Psoas muscle (tissue), 8 donors: ENCODE measurements around the gene VSX1. TPM values are rescaled to one million over a fixed set of nuclear protein-coding genes. Genes with fewer than 3 reads are reported as not detected.

Experiments used
- ATAC-seq, 4 donors: fragments of 200-7000 bp; cut with Tn5 transposase; one replicate each; pipeline ENCODE4 v1.9.1; 2020; ENCODE audit warnings: moderate library complexity in 3 of 4, mild to moderate bottlenecking in 2 of 4
- DNase-seq, 2 donors: peaks; one replicate each; pipeline ENCODE4 v3.0.0-alpha.2; 2020
- H3K27ac ChIP-seq: fragments of 200-600 bp; one replicate; pipeline ENCODE4 v1.8.0; 2022
- H3K27me3 ChIP-seq, 3 donors: fragments of 200-600 bp in 1 of 3; one replicate each; pipeline versions ENCODE4 v1.6.1 to v1.8.0; 2013 to 2022; ENCODE audit warnings: low read length in 2 of 3, mild to moderate bottlenecking in 2 of 3, moderate library complexity in 1 of 3; ENCODE audit not compliant: insufficient read depth in 3 of 3
- H3K36me3 ChIP-seq, 2 donors: fragments of 200-600 bp in 1 of 2; one replicate each; pipeline versions ENCODE4 v1.6.1 to v1.8.0; 2013 to 2022; ENCODE audit warnings: low read depth in 1 of 2, mild to moderate bottlenecking in 1 of 2, moderate library complexity in 1 of 2; ENCODE audit not compliant: insufficient read depth in 1 of 2
- H3K4me1 ChIP-seq: fragments of 200-600 bp; one replicate; pipeline ENCODE4 v1.8.0; 2022
- H3K4me3 ChIP-seq: fragments of 200-600 bp; one replicate; pipeline ENCODE4 v1.8.0; 2022; ENCODE audit warnings: mild to moderate bottlenecking
- H3K9me3 ChIP-seq: fragments of 200-600 bp; one replicate; pipeline ENCODE4 v1.8.0; 2022
- WGBS, 3 donors: extraction: QIAGEN DNeasy Blood & Tissue Kit; methylation state at CpG; one replicate each; pipeline versions ENCODE4 v1.1.6 to v1.1.7; 2013; 5-methylcytosine and 5-hydroxymethylcytosine counted together
- intact Hi-C, 2 donors: fragments of 100-400 bp; cut with DNase I; formaldehyde crosslinking; loops; one replicate each; pipeline versions ENCODE4 v1.11.0 to v1.14.2; 2022
- polyA plus RNA-seq, 3 donors: library from polyadenylated mRNA; stranded (reverse); fragments of 200-250 nt; gene quantifications; one replicate each; pipeline ENCODE4 v1.2.3, GENCODE V29; 2013
- total RNA-seq, 4 donors: library from RNA; stranded (reverse); fragmentation: NEBNext Ultra II Directional in 2 of 4; extraction: Animal tissue kit (Norgen Biotek cat#: 25700) in 2 of 4; gene quantifications; one replicate each; pipeline versions ENCODE4 v1.2.1 to v1.2.4, GENCODE V29; 2021 to 2023
- TF ChIP-seq, protein P1 (sequence below): fragments of 200-600 bp; IDR thresholded peaks from one replicate; pipeline ENCODE4 v1.8.0; 2022; ENCODE audit warnings: antibody characterized with exemption
- donor health status: healthy with polysubstance abuse.
- donor health status: DM: no; HTN: no; CAD: no; lungs with moderate emphysema.
- donor health status: Bipolar disorder and iron deficiency.
- donor health status: healthy.
- donor health status: DM: yes; HTN: yes; CAD: no.
- donor health status: DM: no; HTN: no; CAD: no.
- donor health status: DM: no; HTN: no; CAD: no.
- donor health status: DM: yes; HTN: yes; CAD: no.

VSX1 gene
- total and polyA plus RNA-seq, 7 donors, result 0.04 to 0.52 (median 0.24) TPM; not detected in 1

GRCh38 chr20:25120457-25120856 is 38.5 kb upstream of the VSX1 start:
- H3K27ac ChIP-seq, result no peak overlapping the region
- TF ChIP-seq, protein P1, sequence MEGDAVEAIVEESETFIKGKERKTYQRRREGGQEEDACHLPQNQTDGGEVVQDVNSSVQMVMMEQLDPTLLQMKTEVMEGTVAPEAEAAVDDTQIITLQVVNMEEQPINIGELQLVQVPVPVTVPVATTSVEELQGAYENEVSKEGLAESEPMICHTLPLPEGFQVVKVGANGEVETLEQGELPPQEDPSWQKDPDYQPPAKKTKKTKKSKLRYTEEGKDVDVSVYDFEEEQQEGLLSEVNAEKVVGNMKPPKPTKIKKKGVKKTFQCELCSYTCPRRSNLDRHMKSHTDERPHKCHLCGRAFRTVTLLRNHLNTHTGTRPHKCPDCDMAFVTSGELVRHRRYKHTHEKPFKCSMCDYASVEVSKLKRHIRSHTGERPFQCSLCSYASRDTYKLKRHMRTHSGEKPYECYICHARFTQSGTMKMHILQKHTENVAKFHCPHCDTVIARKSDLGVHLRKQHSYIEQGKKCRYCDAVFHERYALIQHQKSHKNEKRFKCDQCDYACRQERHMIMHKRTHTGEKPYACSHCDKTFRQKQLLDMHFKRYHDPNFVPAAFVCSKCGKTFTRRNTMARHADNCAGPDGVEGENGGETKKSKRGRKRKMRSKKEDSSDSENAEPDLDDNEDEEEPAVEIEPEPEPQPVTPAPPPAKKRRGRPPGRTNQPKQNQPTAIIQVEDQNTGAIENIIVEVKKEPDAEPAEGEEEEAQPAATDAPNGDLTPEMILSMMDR, result no peak
- no peaks in the 10 kb centered on the region for H3K27me3 ChIP-seq
- ATAC-seq, result no peak
- H3K4me1 ChIP-seq, result peaks cover 19% of the 10 kb centered on the region
- DNase-seq, result no peak
- intact Hi-C loops, result no loop called here
- H3K9me3 ChIP-seq, result no peaks in the 10 kb centered on the region
- no peak overlapping the region for H3K4me3 ChIP-seq
- 77 to 86% (median 78%) methylated on average over 3 of the region's 3 CpGs for WGBS, 3 donors
- no peaks in the 10 kb centered on the region for H3K36me3 ChIP-seq

GRCh38 chr20:25118529-25118928 is 36.6 kb upstream of the VSX1 start:
- Histone ChIP-seq H3K9me3 (no peaks in the 10 kb centered on the region), H3K4me3 (no peak overlapping the region), H3K27ac (no peak overlapping the region), H3K36me3 (no peaks in the 10 kb centered on the region), H3K4me1 (peaks cover 19% of the 10 kb centered on the region), H3K27me3 (no peaks in the 10 kb centered on the region)
- DNase-seq (no peak), ATAC-seq (no peak)
- intact Hi-C loops, result no loop called here
- WGBS, 3 donors, result 91 to 95% (median 95%) methylated on average over 7 of the region's 7 CpGs
- TF ChIP-seq, protein P1, result no peak

- Histone ChIP-seq H3K9me3 (no peaks in the 10 kb centered on the region), H3K4me1 (peaks cover 19% of the 10 kb centered on the region), H3K27me3 (no peaks in the 10 kb centered on the region), H3K4me3 (no peak overlapping the region), H3K36me3 (no peaks in the 10 kb centered on the region), H3K27ac (no peak overlapping the region)
- TF ChIP-seq, protein P1, result no peak
- ATAC-seq (no peak), DNase-seq (no peak)
- WGBS, 3 donors, result 44 to 65% (median 48%) methylated on average over 4 of the region's 4 CpGs
- intact Hi-C loops, result no loop called here
Observed at GRCh38 chr20:25117990-25118389, 36.0 kb upstream of the VSX1 start.

DNA sequence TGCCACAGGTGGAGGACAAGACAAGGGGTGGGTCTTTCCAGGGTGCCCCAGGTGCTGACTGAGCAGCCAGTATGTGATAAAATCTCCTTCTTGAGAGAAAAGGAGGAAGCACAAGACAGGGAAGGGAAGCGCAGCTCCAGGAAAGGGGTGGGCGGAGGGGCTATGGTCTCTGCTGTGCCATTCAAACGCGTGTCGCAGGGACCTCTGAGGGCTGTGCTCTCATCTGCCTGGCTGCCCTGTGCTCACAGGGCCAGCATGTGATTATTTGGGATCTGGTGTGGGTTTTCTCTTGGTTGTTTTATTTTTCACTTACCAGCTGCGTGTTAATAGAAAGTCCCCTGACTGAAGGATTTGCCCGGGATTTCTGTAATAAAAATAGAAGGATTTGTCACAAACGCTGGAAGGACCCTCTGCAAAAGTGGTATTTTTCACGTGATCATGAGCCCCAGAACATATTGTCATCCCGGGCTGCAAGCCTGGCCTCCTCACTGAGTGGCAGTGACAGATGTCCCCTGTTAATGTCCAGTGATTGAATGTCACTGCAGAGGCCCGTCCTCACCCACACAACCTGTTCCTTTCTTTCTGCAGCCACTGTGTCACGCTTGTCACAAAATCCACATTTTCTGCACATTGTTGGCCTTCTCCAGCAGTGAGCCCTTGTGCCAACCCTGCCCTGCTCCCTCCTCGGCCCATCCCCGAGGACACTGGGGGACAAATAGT is 35.0 kb upstream of the VSX1 start:
- Histone ChIP-seq H3K27me3 (no peaks in the 10 kb centered on the region), H3K27ac (peak overlapping the region; percentile 74), H3K4me1 (peaks cover 19% of the 10 kb centered on the region), H3K36me3 (no peaks in the 10 kb centered on the region), H3K9me3 (no peaks in the 10 kb centered on the region), H3K4me3 (no peak overlapping the region)
- peak in 1 of 2 donors; percentile 61 for DNase-seq
- WGBS, 3 donors, result 9 to 25% (median 15%) methylated on average over 14 of the region's 14 CpGs
- intact Hi-C loops, result no loop called here
- peak; percentile 91 to 95 (median 94) for ATAC-seq
- TF ChIP-seq, protein P1, result no peak

DNA sequence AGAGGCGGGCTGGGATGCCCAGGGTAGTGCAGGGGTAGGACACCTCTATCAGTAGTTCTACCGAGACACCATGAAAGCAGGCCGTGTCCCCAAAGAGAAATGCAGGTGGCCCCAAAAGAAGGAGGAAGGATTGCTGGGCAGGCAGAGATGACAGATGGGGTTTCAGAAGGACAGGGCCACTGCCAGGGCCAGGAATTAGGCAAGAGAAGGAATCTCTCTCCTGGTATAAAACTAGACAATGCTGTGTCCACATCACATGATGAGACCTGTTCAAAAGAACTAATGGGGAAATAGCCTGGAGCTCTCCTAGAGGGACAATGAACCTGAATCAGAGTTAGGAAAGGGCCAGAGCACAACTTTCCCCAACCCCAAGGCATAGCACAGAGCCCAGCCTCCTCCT is 21.6 kb upstream of the VSX1 start:
- Histone ChIP-seq H3K27me3 (no peaks in the 10 kb centered on the region), H3K9me3 (no peaks in the 10 kb centered on the region), H3K4me3 (no peak overlapping the region), H3K4me1 (no peaks in the 10 kb centered on the region), H3K27ac (no peak overlapping the region), H3K36me3 (no peaks in the 10 kb centered on the region)
- DNase-seq (no peak), ATAC-seq (no peak)
- 93 to 96% (median 96%) methylated on average over 3 of the region's 3 CpGs for WGBS, 3 donors
- intact Hi-C loops, result no loop called here
- TF ChIP-seq, protein P1, result no peak
